HS-27A (cell line): ENCODE data around the gene PCBP1.
"Not testable (repeated sequence)": the region's sequence is repeated elsewhere in the genome, so short reads cannot be mapped to it uniquely, and the experiment has no call there.

ENCODE experiments used
- DNase-seq: peaks from one replicate; pipeline ENCODE4 v3.0.0-alpha.2; 2012; ENCODE audit warnings: low read depth, missing footprints

Gene PCBP1

GRCh38 chr2:70098032-70098431 lies 10.8 kb downstream of the PCBP1 start:
- DNase-seq, result no peak

- DNase-seq, result no peak
These were observed 12.0 kb downstream of the PCBP1 start for GRCh38 chr2:70099270-70099669.

GRCh38 chr2:70101174-70101573 lies 13.9 kb downstream of the PCBP1 start:
- DNase-seq, result no peak

- DNase-seq, result not testable (repeated sequence)
These were observed 14.4 kb downstream of the PCBP1 start for GRCh38 chr2:70101686-70102085.

GRCh38 chr2:70102323-70102905 lies 15.1 kb downstream of the PCBP1 start:
- not testable (repeated sequence) for DNase-seq

GRCh38 chr2:70103531-70104061 lies 16.3 kb downstream of the PCBP1 start:
- no peak for DNase-seq

GRCh38 chr2:70104231-70105111 lies 17.2 kb downstream of the PCBP1 start:
- peak; percentile 43 for DNase-seq

GRCh38 chr2:70106138-70106537 lies 18.9 kb downstream of the PCBP1 start:
- DNase-seq, result not testable (repeated sequence)

- DNase-seq, result not testable (repeated sequence)
These were observed 23.1 kb downstream of the PCBP1 start for GRCh38 chr2:70110397-70110796.

GRCh38 chr2:70111752-70112591 lies 24.7 kb downstream of the PCBP1 start:
- DNase-seq, result peak; percentile 63

GRCh38 chr2:70113359-70114070 lies 26.2 kb downstream of the PCBP1 start:
- DNase-seq, result no peak

- no peak for DNase-seq
These were observed 28.6 kb downstream of the PCBP1 start for GRCh38 chr2:70115646-70116442.

- no peak for DNase-seq
These were observed 29.8 kb downstream of the PCBP1 start for GRCh38 chr2:70116936-70117552.

- no peak for DNase-seq
These were observed 31.6 kb downstream of the PCBP1 start for GRCh38 chr2:70118798-70119454.

- DNase-seq, result no peak
These were observed 34.5 kb downstream of the PCBP1 start for GRCh38 chr2:70121627-70122372.

GRCh38 chr2:70122470-70122869 lies 35.2 kb downstream of the PCBP1 start:
- no peak for DNase-seq

GRCh38 chr2:70123051-70123828 lies 36.0 kb downstream of the PCBP1 start:
- no peak for DNase-seq

- DNase-seq, result no peak
These were observed 36.5 kb downstream of the PCBP1 start for GRCh38 chr2:70123829-70124116.
